GM12878 (cell line): ENCODE data around the gene DLST. TPM values are rescaled to one million over a fixed set of nuclear protein-coding genes. Genes with fewer than 3 reads are reported as not detected.

Experiments used
- ATAC-seq: fragments of 200-7000 bp; cut with Tn5 transposase; 3 replicates; pipeline ENCODE4 v1.9.1; 2020; ENCODE audit warnings: mild to moderate bottlenecking, moderate library complexity
- BruUV-seq: library from RNA; stranded (reverse); fragments of 400-500 nt; replicated peaks from 2 replicates; lab custom pipeline; 2021; lab: Mats Ljungman, UMichigan
- CTCF ChIA-PET: fragments of 300-600 bp; sonication (Branson Sonifier 250); formaldehyde crosslinking; extraction: SDS; loops from one replicate; lab custom pipeline; 2021; ENCODE audit warnings: inconsistent platforms; lab: Yijun Ruan, JAX
- POLR2A ChIA-PET: fragments of 350-600 bp; formaldehyde crosslinking; extraction: SDS; loops from one replicate; lab custom pipeline; 2021; ENCODE audit warnings: inconsistent platforms; lab: Charles Lee
- RAD21 ChIA-PET: fragments of 300-600 bp; sonication (Branson Sonifier 250); formaldehyde crosslinking; loops from one replicate; lab custom pipeline; 2023; ENCODE audit warnings: antibody characterized with exemption; ENCODE audit not compliant: unreplicated experiment; lab: Charles Lee
- SMC1A ChIA-PET: fragments of 300-600 bp; sonication (Branson Sonifier 250); formaldehyde crosslinking; loops from one replicate; lab custom pipeline; 2023; ENCODE audit not compliant: unreplicated experiment, uncharacterized antibody; lab: Charles Lee
- DNase-seq: peaks from one replicate; pipeline ENCODE4 v3.0.0-alpha.2; 2011; ENCODE audit warnings: low read depth, low spot score
- FAIRE-seq: peaks from 3 replicates; lab custom pipeline; 2011; peaks lifted over from hg19 to GRCh38; lab: Jason Lieb, UNC
- H2AFZ ChIP-seq: 2 replicates; pipeline ENCODE4 v1.6.0; 2011; ENCODE audit warnings: low read depth, low read length, control low read depth; ENCODE audit not compliant: control insufficient read depth
- H3K27ac ChIP-seq: 2 replicates; pipeline ENCODE4 v1.5.1; 2011; ENCODE audit warnings: control low read depth; ENCODE audit not compliant: control insufficient read depth, insufficient read depth
- H3K27me3 ChIP-seq, 2 experiments: replicated peaks in 1 of 2; 2 replicates each; pipeline versions ENCODE4 v1.6.0 to v1.6.1; 2011; ENCODE audit warnings: low read length in 1 of 2; ENCODE audit not compliant: control insufficient read depth in 2 of 2, insufficient read depth in 2 of 2
- H3K36me3 ChIP-seq, 2 experiments: 2 replicates each; pipeline ENCODE4 v1.5.1; 2011; ENCODE audit warnings: low read length in 1 of 2; ENCODE audit not compliant: control insufficient read depth in 2 of 2, insufficient read depth in 2 of 2
- H3K4me1 ChIP-seq: 2 replicates; pipeline ENCODE4 v1.6.1; 2011; ENCODE audit warnings: mild to moderate bottlenecking, low read length, moderate library complexity, mixed read lengths; ENCODE audit not compliant: control insufficient read depth, insufficient read depth
- H3K4me2 ChIP-seq: 2 replicates; pipeline ENCODE4 v1.6.0; 2011; ENCODE audit warnings: control low read depth; ENCODE audit not compliant: control insufficient read depth, insufficient read depth
- H3K4me3 ChIP-seq: fragments of 200-600 bp; sonication (generic); 2 replicates; pipeline ENCODE4 v1.5.1; 2016
- H3K79me2 ChIP-seq: 2 replicates; pipeline ENCODE4 v1.6.0; 2011; ENCODE audit warnings: low read length; ENCODE audit not compliant: control insufficient read depth, insufficient read depth
- H3K9ac ChIP-seq: 2 replicates; pipeline ENCODE4 v1.8.0; 2011; ENCODE audit warnings: low read length, control low read depth, mixed read lengths; ENCODE audit not compliant: control insufficient read depth, insufficient read depth
- H3K9me3 ChIP-seq: replicated peaks from 3 replicates; pipeline ENCODE4 v1.5.1; 2011; ENCODE audit warnings: mild to moderate bottlenecking, low read length; ENCODE audit not compliant: control insufficient read depth, insufficient read depth
- H4K20me1 ChIP-seq: 2 replicates; pipeline ENCODE4 v1.6.0; 2011; ENCODE audit not compliant: control insufficient read depth, insufficient read depth
- BACH1 ChIP-seq: fragments of 450-650 bp; IDR thresholded peaks from 2 replicates; pipeline ENCODE4 v1.6.1; 2017; ENCODE audit warnings: mild to moderate bottlenecking, borderline replicate concordance
- BCL3 ChIP-seq: IDR thresholded peaks from 2 replicates; pipeline ENCODE4 v1.6.1; 2011; ENCODE audit warnings: borderline replicate concordance, low read depth, mild to moderate bottlenecking, moderate library complexity, low read length; ENCODE audit not compliant: insufficient read depth, poor library complexity, severe bottlenecking
- CHD4 ChIP-seq: fragments of 200-600 bp; sonication (generic); IDR thresholded peaks from 2 replicates; pipeline ENCODE4 v1.6.1; 2016; ENCODE audit warnings: mild to moderate bottlenecking
- E2F8 ChIP-seq: fragments of 450-650 bp; IDR thresholded peaks from 2 replicates; pipeline ENCODE4 v1.6.1; 2018; ENCODE audit warnings: mild to moderate bottlenecking, low read depth, moderate library complexity; ENCODE audit not compliant: partially characterized antibody
- ESRRA ChIP-seq: IDR thresholded peaks from 2 replicates; pipeline ENCODE4 v1.6.1; 2012; ENCODE audit warnings: mild to moderate bottlenecking, low read length, improper control_type of control experiment
- PAX8 ChIP-seq: fragments of 450-650 bp; IDR thresholded peaks from 2 replicates; pipeline ENCODE4 v1.6.1; 2017; ENCODE audit warnings: mild to moderate bottlenecking, moderate library complexity
- RELB ChIP-seq: fragments of 450-650 bp; IDR thresholded peaks from 2 replicates; pipeline ENCODE4 v1.6.1; 2017; ENCODE audit warnings: low read depth, mild to moderate bottlenecking, moderate library complexity
- SKIL ChIP-seq: fragments of 450-650 bp; IDR thresholded peaks from 2 replicates; pipeline ENCODE4 v1.6.1; 2017; ENCODE audit warnings: mild to moderate bottlenecking, low read depth, inconsistent platforms; ENCODE audit not compliant: poor library complexity, severe bottlenecking
- TCF3 ChIP-seq: IDR thresholded peaks from 2 replicates; pipeline ENCODE4 v1.6.1; 2012; ENCODE audit warnings: low read depth, mild to moderate bottlenecking, low read length, borderline replicate concordance; ENCODE audit not compliant: insufficient read depth
- ZZZ3 ChIP-seq: IDR thresholded peaks from 2 replicates; pipeline ENCODE4 v1.6.1; 2011; ENCODE audit warnings: low read depth; ENCODE audit not compliant: control insufficient read depth, insufficient read length
- WGBS: methylation state at CpG from one replicate; pipeline ENCODE4 v1.1.6; 2016; ENCODE audit warnings: low lambda C conversion rate; ENCODE audit not compliant: insufficient replicate concordance, insufficient coverage; ENCODE audit errors: missing lambda C conversion rate; 5-methylcytosine and 5-hydroxymethylcytosine counted together
- in situ Hi-C: fragments of 300-500 bp; cut with MboI; formaldehyde crosslinking; loops from 9 replicates; pipeline ENCODE4 v1.14.3; 2018; ENCODE audit warnings: mixed read lengths
- intact Hi-C: fragments of 100-400 bp; cut with micrococcal nuclease; formaldehyde crosslinking; loops from one replicate; pipeline ENCODE4 v1.14.2; 2022; ENCODE audit not compliant: unreplicated experiment
- polyA plus RNA-seq, 11 experiments: library from polyadenylated mRNA; depleted of rRNA in 4 of 11; unstranded in 6 of 11; stranded (reverse) in 5 of 11; fragments of >200 nt; fragmentation: Nextera tagmentation in 4 of 11; fragmentation: Illumina TruSeq in 1 of 11; extraction: Ambion mirVana in 4 of 11; extraction: Trizol in 1 of 11; gene quantifications; 1 replicate in 1 of 11; 2 replicates in 10 of 11; pipeline versions ENCODE4 v1.2.1 to v1.2.3, GENCODE V29; 2011 to 2016; ENCODE audit warnings: inconsistent platforms in 2 of 11, missing spikeins in 2 of 11, low read depth in 1 of 11
- total RNA-seq, 4 experiments: library from RNA; depleted of rRNA in 3 of 4; stranded (reverse); fragments of >200 nt in 3 of 4; fragmentation: Illumina TruSeq in 1 of 4; extraction: Trizol in 1 of 4; gene quantifications; 2 replicates each; pipeline versions ENCODE4 v1.2.1 to v1.2.3, GENCODE V29; 2013 to 2021

Gene DLST
- total and polyA plus RNA-seq, 10 of the 15 experiments (the other 5 are each of a cell fraction or from before 2014, with no cell fraction given), result 2.9 to 141 (median 67.7) TPM

GRCh38 chr14:74855945-74856344 is 25.8 kb upstream of the DLST start (continued):
- TF ChIP-seq E2F8, result no peak
- TF ChIP-seq CHD4, result no peak
- no peak for TF ChIP-seq SKIL
- TF ChIP-seq RELB, result no peak

- no peaks in the 10 kb centered on the region for H3K79me2 ChIP-seq
- H3K4me2 ChIP-seq, result no peak overlapping the region
- no peaks in the 10 kb centered on the region for H3K4me1 ChIP-seq
- no peak overlapping the region for H3K9ac ChIP-seq
- ChIA-PET RAD21 (interaction anchor here (0.9 to 8.8 kb wide), 4 partner anchors 14 to 84 kb away, joined by 3 to 114 read pairs (median 4); no protein-coding TSS in a partner anchor), SMC1A (interaction anchor here (1.1 to 11.1 kb wide), 3 partner anchors 10 to 48 kb away, joined by 3 to 165 read pairs (median 3); no protein-coding TSS in a partner anchor), POLR2A (no interaction called here), CTCF (interaction anchor here (0.7 to 13.8 kb wide), 6 partner anchors 18 to 248 kb away, joined by 3 to 552 read pairs (median 116); partner anchors contain the start of genes DLST and PROX2)
- intact Hi-C loops (no loop called here), in situ Hi-C loops (no loop called here)
- FAIRE-seq (no peak), ATAC-seq (no peak), DNase-seq (no peak)
- no TSS peak for BruUV-seq
- H3K4me3 ChIP-seq, result no peak overlapping the region
- TF ChIP-seq ZZZ3 (no peak), ESRRA (no peak), TCF3 (no peak), BCL3 (no peak), PAX8 (no peak), BACH1 (no peak), CHD4 (no peak)
- H2AFZ ChIP-seq, result no peak overlapping the region
- 83% methylated on average over 1 of the region's 1 CpG for WGBS
- no peaks in the 10 kb centered on the region for H3K27me3 ChIP-seq
- no peaks in the 10 kb centered on the region for H3K36me3 ChIP-seq
- H3K27ac ChIP-seq, result no peak overlapping the region
- no peaks in the 10 kb centered on the region for H4K20me1 ChIP-seq
- H3K9me3 ChIP-seq, result no peaks in the 10 kb centered on the region
These were observed 25.4 kb upstream of the DLST start for GRCh38 chr14:74856366-74856765.
